GM21367 (cell line): ENCODE results near the gene IGF1R.

Source experiments
- ATAC-seq: cut with Tn5 transposase; IDR thresholded peaks from one replicate; pipeline ENCODE4 v1.9.1; 2021; ENCODE audit not compliant: unreplicated experiment

The IGF1R gene

DNA sequence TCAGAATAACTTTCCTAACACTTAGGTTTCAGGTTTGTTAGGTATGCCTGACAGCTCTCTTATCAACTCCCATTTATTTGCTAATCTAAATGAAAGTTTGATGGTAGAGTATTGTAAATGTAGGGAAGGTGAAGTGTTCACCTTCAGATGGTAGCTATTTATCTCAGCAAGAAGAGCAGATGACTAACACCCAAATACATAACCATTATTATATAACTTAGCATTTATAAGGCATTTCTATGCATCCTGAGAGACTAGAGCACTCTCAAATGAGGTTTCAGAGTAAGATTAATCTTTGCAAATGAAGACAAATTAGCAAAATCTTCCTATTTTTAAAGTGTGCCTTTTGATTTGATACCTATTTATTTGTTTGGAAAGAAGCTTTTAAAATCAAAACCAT lies 143.8 kb downstream of the IGF1R start:
- ATAC-seq = no peak

GRCh38 chr15:98794211-98794610 lies 145.9 kb downstream of the IGF1R start:
- no peak for ATAC-seq

DNA sequence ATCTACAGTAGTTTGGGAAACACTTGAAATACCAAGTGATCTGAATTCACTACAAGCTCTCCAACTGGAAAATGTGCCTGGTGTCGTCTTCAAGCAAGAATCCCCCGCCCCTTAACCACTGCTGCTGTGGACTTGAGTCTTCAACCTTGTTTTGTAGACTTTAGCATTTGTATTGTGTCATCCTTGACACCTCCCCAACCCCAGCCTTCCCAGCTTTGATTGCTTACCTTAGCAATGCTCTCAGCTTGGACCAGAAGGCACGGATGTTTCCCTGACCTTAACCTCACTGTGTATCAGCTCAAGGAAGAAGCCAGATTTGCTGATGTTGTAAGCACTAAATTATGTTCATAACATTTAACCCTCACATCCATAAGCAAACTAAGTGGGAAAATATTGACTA lies 146.4 kb downstream of the IGF1R start:
- no peak for ATAC-seq

DNA sequence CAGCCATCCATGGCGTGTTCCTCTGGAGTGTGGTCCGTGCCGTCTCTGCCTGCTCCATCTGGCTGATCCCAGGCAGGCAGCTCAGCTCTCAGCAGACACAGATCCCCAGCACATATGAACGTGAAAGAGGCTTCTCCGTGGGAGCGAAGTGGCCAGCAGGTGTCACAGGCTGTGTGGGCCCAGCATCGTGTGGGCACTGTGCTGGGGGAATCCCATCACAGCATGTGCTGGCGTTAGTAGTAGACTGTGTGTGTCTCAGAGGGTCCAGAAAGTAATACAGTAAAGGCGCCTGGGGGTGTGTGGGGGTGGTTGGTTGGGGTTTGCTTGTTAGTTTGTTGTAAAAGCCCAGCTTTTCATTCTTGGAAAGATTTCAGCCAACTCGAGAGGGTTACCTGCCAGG lies 147.6 kb downstream of the IGF1R start:
- ATAC-seq = no peak

- no peak for ATAC-seq
These were observed 148.5 kb downstream of the IGF1R start for GRCh38 chr15:98796685-98797357.

DNA sequence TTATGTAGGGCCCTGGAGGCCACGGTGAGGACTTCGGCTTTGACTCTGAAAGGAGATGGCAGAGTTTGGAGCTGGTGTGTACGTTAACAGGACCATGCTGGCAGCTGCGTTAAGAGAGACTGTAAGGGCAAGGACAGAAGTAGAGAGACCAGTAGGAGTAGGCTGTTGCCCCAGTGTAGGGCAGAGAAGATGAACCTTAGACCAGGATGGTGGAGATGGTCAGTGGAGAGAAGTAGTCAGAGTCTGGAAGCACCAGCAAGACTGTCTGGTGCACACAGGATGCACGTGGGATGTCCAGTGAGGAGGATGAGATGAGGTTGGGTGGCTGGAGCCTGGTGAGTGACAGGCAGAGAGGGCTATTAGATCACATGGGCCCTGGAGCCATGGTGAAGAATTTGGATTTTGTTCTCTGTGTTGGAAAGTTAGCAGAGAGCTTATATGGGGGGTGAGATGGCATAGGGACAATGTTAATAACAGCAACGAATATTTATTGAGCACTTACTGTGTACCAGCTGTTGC lies 150.1 kb downstream of the IGF1R start:
- no peak for ATAC-seq

- ATAC-seq = no peak
These were observed 151.4 kb downstream of the IGF1R start for GRCh38 chr15:98799461-98800390.

DNA sequence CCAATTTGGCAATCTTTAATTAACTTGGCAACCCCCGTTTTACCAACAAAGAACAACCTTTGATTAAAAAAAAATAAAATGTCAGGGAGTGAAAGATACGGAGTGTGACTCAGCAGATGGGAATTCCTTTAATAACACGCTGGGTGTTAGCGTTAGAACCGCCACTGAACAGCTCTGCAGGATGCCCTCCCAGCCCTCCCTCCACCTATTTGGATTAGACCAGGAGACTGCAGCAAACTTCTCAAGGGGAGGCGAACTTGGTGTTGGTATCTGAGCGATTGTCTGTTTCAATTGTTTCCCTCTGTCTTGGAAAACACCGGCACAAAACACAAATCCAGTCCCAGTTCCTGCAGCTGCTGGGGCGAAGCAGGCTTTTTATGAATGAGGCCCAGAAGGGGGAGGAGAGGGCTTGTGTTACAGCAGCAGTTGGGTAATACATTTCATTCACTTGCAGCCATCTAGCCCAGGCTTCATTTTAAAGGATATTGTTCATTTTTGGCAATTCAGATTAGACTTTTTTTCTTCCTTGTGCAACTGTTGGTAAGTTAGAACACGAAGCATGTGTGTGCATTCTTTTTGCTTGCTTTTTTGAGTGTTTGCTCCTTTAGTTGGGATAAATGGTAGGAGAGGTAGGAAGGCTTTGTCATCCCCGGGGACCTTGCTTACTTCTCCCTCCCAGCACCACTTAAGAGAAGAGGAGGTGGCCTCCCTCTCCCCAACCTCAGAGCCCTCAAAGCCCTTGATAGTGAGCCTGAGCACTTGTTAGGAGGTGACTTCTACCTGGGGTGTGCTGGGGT lies 152.3 kb downstream of the IGF1R start:
- no peak for ATAC-seq

- ATAC-seq = no peak
These were observed 152.9 kb downstream of the IGF1R start for GRCh38 chr15:98801234-98801561.

DNA sequence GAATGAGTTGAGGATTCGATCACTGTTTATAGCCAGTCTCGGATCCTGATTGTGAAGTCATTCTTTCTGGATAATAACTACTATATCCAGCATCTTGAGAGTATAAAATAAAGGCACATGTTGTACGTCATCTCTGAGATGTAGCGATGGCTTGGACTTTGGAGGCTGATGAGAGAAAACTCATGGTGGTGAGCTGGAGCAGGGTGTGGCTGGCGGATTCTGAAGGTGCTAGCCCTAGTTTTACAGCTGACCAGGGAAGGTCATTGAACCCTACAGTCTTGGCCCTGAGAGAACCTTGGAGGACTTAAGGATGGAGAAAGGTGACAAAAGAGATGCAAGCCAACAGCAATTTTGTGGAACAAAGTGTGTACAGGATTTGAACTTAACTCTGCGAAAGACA lies 153.8 kb downstream of the IGF1R start:
- no peak for ATAC-seq

GRCh38 chr15:98803228-98804056 lies 155.1 kb downstream of the IGF1R start:
- ATAC-seq = no peak

GRCh38 chr15:98804057-98804380 lies 155.7 kb downstream of the IGF1R start:
- ATAC-seq = no peak

DNA sequence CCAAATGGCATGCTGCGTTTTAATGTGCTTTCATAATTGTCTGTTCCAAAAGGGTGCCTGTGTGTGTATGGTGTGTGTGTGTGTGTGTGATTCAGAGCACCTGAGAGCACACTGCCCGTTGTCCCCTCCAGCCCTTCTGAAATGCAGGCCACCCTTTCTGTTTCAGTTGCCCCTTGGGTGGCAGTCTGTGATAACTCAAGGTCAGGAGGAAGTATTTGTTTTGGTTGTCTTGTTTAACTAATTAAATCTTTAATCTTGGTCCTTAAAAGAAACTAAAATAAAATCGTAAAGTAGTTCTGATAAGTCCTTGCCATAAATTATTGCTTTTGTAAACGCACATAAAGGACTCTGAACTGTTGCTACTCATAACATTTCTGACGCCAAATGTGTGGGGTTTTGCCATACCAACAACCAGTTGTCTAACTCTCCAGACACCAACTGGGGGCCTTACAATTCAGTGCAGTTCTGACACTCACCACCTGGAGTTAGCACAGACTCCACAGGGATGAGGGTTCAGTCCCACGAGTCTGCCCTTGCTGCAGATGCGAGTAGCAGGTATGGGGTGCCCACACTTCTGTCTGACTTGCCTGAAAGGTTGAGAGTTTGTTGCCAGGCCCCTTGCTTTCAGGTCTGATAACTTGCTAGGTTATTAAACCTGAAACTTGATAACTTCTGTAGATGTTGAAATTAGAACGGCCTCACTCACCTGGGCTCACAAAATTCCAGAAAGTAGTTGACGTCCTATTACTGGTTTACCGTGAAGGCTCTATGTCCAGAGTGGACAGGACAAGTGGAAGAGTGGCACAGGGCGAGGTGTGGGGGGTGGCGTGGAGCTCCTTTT lies 157.3 kb downstream of the IGF1R start:
- no peak for ATAC-seq

DNA sequence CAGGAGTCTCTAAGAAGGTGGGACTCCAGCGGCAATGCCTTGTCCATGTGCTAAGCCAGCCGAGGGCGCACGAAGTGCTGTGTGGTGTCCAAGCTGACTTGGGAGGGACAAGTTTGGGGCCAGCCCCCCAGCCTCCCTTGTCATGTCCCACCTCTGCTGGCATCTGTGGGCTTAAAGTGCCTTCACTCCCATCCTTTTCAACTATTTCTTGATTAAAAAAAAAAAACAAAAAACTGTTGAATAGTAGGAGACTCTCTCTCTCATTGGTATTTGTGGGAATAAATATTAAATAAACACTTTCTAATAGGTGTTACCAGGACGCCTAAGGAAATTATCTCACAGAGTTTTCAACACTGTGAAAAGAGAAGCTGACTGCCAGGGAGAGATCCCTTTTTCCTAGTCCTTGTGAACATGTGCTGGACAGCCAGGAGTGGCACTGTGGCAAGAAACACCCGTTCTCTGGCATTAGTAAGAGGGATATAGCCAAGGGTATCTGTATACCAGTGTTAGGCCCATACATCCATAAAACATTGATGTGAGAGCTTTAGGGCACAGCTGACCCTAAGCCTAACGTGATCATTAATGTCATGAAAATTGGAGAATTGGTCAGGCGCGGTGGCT lies 158.0 kb downstream of the IGF1R start:
- no peak for ATAC-seq

DNA sequence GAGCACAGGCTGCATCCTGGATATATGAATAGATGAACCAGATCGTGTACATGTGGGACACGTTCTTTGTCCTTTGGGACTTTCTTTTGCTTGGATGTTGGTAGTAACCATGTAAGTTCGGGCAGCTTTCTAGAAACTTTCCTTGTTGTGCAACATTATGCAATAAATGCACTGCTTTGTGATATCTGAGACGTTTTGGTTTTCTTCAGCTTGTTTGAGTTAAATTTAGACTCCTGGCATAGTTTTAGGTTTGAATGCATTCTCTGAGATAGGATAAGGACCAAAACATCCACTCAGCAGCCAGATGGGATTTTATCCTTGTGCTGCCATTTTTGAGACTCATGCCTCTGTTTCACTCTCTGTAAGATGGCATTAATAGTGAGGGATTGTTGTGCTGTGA lies 158.9 kb downstream of the IGF1R start:
- ATAC-seq = no peak

- no peak for ATAC-seq
These were observed 160.9 kb downstream of the IGF1R start for GRCh38 chr15:98809273-98809672.

DNA sequence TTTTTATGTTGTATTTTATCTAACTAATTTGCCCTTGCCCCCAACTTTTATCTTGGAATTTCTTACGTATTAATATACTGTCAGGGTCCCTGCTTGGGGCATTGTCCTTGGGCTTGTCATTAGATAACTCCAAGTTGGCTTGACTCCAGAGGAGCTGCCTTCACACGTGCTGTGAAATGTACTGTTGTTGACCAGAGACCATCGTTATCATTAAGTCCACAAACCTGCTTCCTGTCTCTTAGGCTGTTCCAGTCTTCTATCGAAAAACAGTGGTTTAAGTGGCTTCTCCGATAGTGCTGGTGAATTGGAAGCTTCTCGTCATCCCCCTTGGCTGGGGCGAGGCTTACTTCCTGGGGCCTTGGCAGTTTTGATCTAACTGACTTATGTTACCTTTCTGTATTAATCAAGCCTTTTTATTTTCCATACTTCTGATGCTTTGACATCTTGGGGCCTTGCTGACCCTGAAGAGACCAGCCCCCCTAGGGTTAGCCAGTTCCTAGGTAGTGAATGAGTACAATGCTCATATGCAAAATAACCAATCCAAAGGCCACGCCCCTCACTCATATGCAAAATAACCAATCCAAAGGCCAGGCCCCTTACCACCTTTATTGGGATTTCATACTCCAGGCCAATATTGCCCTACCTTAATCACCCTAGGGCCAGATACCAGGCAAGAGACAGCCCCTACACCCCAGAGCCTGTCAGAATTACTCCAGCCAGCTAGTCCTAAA lies 164.5 kb downstream of the IGF1R start:
- ATAC-seq = no peak

GRCh38 chr15:98813951-98814350 lies 165.6 kb downstream of the IGF1R start:
- no peak for ATAC-seq

GRCh38 chr15:98815207-98815606 lies 166.9 kb downstream of the IGF1R start:
- no peak for ATAC-seq
